Lung (tissue), 12 donors: ENCODE results near the gene TMED8. TPM values are rescaled to one million over a fixed set of nuclear protein-coding genes. Genes with fewer than 3 reads are reported as not detected.

ENCODE experiments used
- ATAC-seq: fragments of 200-7000 bp; cut with Tn5 transposase; one replicate; pipeline ENCODE4 v1.9.1; 2020; ENCODE audit warnings: moderate number of reproducible peaks; ENCODE audit not compliant: insufficient read depth, low FRiP score
- DNase-seq, 3 donors: peaks; one replicate each; pipeline ENCODE4 v3.0.0-alpha.2; 2013 to 2017
- H3K27ac ChIP-seq, 2 donors: one replicate each; pipeline ENCODE4 v1.5.1; 2013; ENCODE audit warnings: mild to moderate bottlenecking in 2 of 2, moderate library complexity in 2 of 2, control low read depth in 1 of 2, inconsistent platforms in 1 of 2, low read depth in 1 of 2, low read length in 1 of 2
- H3K27me3 ChIP-seq, 3 donors: one replicate each; pipeline ENCODE4 v1.5.1; 2013; ENCODE audit warnings: low read length in 2 of 3; ENCODE audit not compliant: control insufficient read depth in 3 of 3, insufficient read depth in 3 of 3
- H3K36me3 ChIP-seq, 4 donors: one replicate each; pipeline ENCODE4 v1.5.1; 2013; ENCODE audit warnings: low read length in 4 of 4, mild to moderate bottlenecking in 1 of 4, moderate library complexity in 1 of 4; ENCODE audit not compliant: control insufficient read depth in 4 of 4, insufficient read depth in 4 of 4
- H3K4me1 ChIP-seq, 5 donors: one replicate each; pipeline ENCODE4 v1.5.1; 2013; ENCODE audit warnings: low read length in 5 of 5, mild to moderate bottlenecking in 2 of 5, moderate library complexity in 1 of 5; ENCODE audit not compliant: control insufficient read depth in 5 of 5, insufficient read depth in 5 of 5
- H3K4me3 ChIP-seq: one replicate; pipeline ENCODE4 v1.5.1; 2013; ENCODE audit warnings: mild to moderate bottlenecking, control low read depth, moderate library complexity
- H3K9ac ChIP-seq, 2 donors: one replicate each; pipeline ENCODE4 v1.5.1; 2013; ENCODE audit warnings: low read length in 2 of 2, control low read depth in 1 of 2; ENCODE audit not compliant: insufficient read depth in 1 of 2
- H3K9me3 ChIP-seq, 4 donors: one replicate each; pipeline ENCODE4 v1.5.1; 2013; ENCODE audit warnings: low read length in 3 of 4, mild to moderate bottlenecking in 1 of 4, moderate library complexity in 1 of 4; ENCODE audit not compliant: control insufficient read depth in 4 of 4, insufficient read depth in 3 of 4
- CTCF ChIP-seq: IDR thresholded peaks from 2 replicates; pipeline ENCODE4 v1.5.1; 2012; ENCODE audit warnings: mild to moderate bottlenecking; ENCODE audit errors: control extremely low read depth, extremely low read depth
- WGBS, 2 donors: extraction: QIAGEN DNeasy Blood & Tissue Kit; methylation state at CpG; one replicate each; pipeline ENCODE4 v1.1.7; 2013; 5-methylcytosine and 5-hydroxymethylcytosine counted together
- polyA plus RNA-seq, 2 donors: library from polyadenylated mRNA; stranded (reverse); fragments of 200-250 nt; gene quantifications; one replicate each; pipeline ENCODE4 v1.2.1, GENCODE V29; 2013
- total RNA-seq, 2 donors: library from RNA; depleted of rRNA in 1 of 2; stranded (reverse); fragments of >200 nt in 1 of 2; gene quantifications; one replicate each; pipeline ENCODE4 v1.2.1, GENCODE V29; 2014 to 2021
- donor health status: control.
- donor health status: control.
- donor health status: Bipolar disorder and iron deficiency.
- donor health status: healthy.
- donor health status: DM: yes; HTN: yes; CAD: no.

TMED8 gene
- total and polyA plus RNA-seq, 4 donors: 4.0 to 15.4 (median 7.7) TPM

GRCh38 chr14:77327111-77327510 lies 49.8 kb downstream of the TMED8 start:
- no peaks in the 10 kb centered on the region for H3K27me3 ChIP-seq
- H3K9me3 ChIP-seq: no peaks in the 10 kb centered on the region
- peaks cover 0 to 4% (median 3%) of the 10 kb centered on the region in 5 donors for H3K4me1 ChIP-seq
- 98 to 100% methylated on average over 1 of the region's 1 CpG for WGBS, 2 donors
- DNase-seq (no peak), ATAC-seq (no peak)
- no peak overlapping the region for H3K27ac ChIP-seq
- H3K36me3 ChIP-seq: peaks cover 0 to 1% (median 0%) of the 10 kb centered on the region in 4 donors
- H3K4me3 ChIP-seq: no peak overlapping the region
- no peak overlapping the region for H3K9ac ChIP-seq
- no peak for TF ChIP-seq CTCF

- ATAC-seq (no peak), DNase-seq (no peak)
- Histone ChIP-seq H3K27ac (no peak overlapping the region), H3K27me3 (no peaks in the 10 kb centered on the region), H3K4me3 (no peak overlapping the region), H3K9ac (no peak overlapping the region), H3K4me1 (peaks cover 0 to 8% (median 5%) of the 10 kb centered on the region in 5 donors), H3K9me3 (no peaks in the 10 kb centered on the region), H3K36me3 (peaks cover 0 to 2% (median under 1%) of the 10 kb centered on the region in 4 donors)
- 95 to 98% methylated on average over 3 of the region's 3 CpGs for WGBS, 2 donors
- TF ChIP-seq CTCF: no peak
These were observed 51.2 kb downstream of the TMED8 start for GRCh38 chr14:77325746-77326094.

- Histone ChIP-seq H3K4me3 (no peak overlapping the region), H3K27me3 (no peaks in the 10 kb centered on the region), H3K9ac (no peak overlapping the region), H3K36me3 (peaks cover 0 to 2% (median under 1%) of the 10 kb centered on the region in 4 donors), H3K9me3 (no peaks in the 10 kb centered on the region), H3K27ac (no peak overlapping the region), H3K4me1 (peaks cover 0 to 8% (median 5%) of the 10 kb centered on the region in 5 donors)
- ATAC-seq (no peak), DNase-seq (no peak)
- no peak for TF ChIP-seq CTCF
- 84 to 89% methylated on average over 11 of the region's 11 CpGs for WGBS, 2 donors
These were observed 51.8 kb downstream of the TMED8 start for GRCh38 chr14:77324816-77325745.
